Activated CD4-positive, alpha-beta memory T cell treated with anti-CD3 and anti-CD28 coated beads for 36 hours (primary cell): ENCODE data around the gene GRAPL. TPM values are rescaled to one million over a fixed set of nuclear protein-coding genes. Genes with fewer than 3 reads are reported as not detected.
"Not testable (repeated sequence)": the region's sequence is repeated elsewhere in the genome, so short reads cannot be mapped to it uniquely, and the experiment has no call there.

Experiments
- CTCF ChIA-PET: fragments of 350-600 bp; sonication (Branson Sonifier 250); formaldehyde crosslinking; loops from one replicate; lab custom pipeline; 2021; ENCODE audit warnings: antibody characterized with exemption, inconsistent platforms; lab: Charles Lee
- POLR2A ChIA-PET: fragments of 350-600 bp; sonication (Branson Sonifier 250); formaldehyde crosslinking; loops from one replicate; lab custom pipeline; 2021; ENCODE audit warnings: antibody characterized with exemption; lab: Charles Lee
- DNase-seq: peaks from one replicate; pipeline ENCODE4 v3.0.0-alpha.2; 2020
- H3K27ac Mint-ChIP-seq: one replicate; pipeline ENCODE4 v1.8.0; 2021; ENCODE audit warnings: mixed read lengths
- H3K27me3 Mint-ChIP-seq: one replicate; pipeline ENCODE4 v1.8.0; 2021; ENCODE audit warnings: mixed read lengths
- H3K36me3 Mint-ChIP-seq: one replicate; pipeline ENCODE4 v1.8.0; 2021; ENCODE audit warnings: mixed read lengths
- H3K4me1 Mint-ChIP-seq: one replicate; pipeline ENCODE4 v1.8.0; 2021; ENCODE audit warnings: low read depth, mixed read lengths
- H3K4me3 Mint-ChIP-seq: one replicate; pipeline ENCODE4 v1.8.0; 2021; ENCODE audit warnings: mild to moderate bottlenecking, mixed read lengths
- H3K9me3 Mint-ChIP-seq: one replicate; pipeline ENCODE4 v1.8.0; 2021; ENCODE audit warnings: mixed read lengths
- intact Hi-C: fragments of 100-400 bp; cut with micrococcal nuclease; formaldehyde crosslinking; loops from one replicate; pipeline ENCODE4 v1.15.1; 2023
- total RNA-seq, 2 experiments: library from RNA; stranded (reverse); gene quantifications; one replicate each; pipeline ENCODE4 v1.2.3, GENCODE V29; 2021

The GRAPL gene
- total RNA-seq, 2 experiments from 2014 or later, result 3.2 to 3.5 TPM

DNA sequence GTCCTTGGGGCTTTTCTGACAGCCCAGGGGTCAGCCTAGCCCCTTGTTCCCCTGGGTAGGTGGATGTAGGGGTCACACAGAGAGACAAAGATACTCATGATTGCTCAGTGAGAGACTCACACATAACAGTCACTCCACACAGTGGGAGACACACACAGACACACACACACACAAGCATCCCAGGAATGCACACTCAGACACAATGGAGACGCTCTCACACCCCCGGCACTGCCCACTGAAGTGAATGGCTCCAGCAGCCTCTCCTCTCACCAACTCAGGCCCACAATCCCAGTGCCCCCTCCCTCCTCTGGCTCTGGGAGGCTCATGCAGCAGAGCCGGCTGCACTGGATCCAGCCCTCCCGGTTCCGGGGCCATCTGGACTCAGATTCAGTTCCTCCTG is 17.0 kb downstream of the GRAPL start:
- intact Hi-C loops, H3K4me3 Mint-ChIP-seq, H3K27ac Mint-ChIP-seq: not testable (repeated sequence)

DNA sequence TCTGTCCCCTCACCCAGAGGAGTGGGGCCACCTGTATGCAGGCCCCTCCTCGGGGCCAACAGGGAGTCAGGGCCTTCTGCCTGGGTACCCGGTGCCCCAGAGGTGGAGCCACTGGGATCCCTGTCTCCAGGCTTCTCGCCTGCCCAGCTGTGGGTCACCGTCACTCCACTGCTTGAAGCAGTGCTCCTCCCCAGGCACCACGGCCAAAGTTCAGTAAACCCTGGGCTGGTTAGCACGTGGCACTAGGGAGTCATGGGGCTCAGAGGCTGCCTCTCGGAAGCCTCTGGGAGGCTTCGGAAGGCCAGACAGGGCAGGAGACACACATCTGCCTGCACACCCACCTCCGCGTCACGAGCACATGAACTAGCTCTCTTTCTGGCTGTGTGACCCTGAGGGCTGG is 18.1 kb downstream of the GRAPL start:
- DNase-seq, H3K36me3 Mint-ChIP-seq, H3K4me1 Mint-ChIP-seq, H3K27me3 Mint-ChIP-seq, CTCF ChIA-PET, H3K27ac Mint-ChIP-seq, H3K9me3 Mint-ChIP-seq, H3K4me3 Mint-ChIP-seq, intact Hi-C loops, POLR2A ChIA-PET: not testable (repeated sequence)

More for the DNA sequence above, 17.0 kb downstream of the GRAPL start:
- H3K27me3 Mint-ChIP-seq, CTCF ChIA-PET, H3K4me1 Mint-ChIP-seq, H3K36me3 Mint-ChIP-seq, POLR2A ChIA-PET, H3K9me3 Mint-ChIP-seq, DNase-seq: not testable (repeated sequence)

DNA sequence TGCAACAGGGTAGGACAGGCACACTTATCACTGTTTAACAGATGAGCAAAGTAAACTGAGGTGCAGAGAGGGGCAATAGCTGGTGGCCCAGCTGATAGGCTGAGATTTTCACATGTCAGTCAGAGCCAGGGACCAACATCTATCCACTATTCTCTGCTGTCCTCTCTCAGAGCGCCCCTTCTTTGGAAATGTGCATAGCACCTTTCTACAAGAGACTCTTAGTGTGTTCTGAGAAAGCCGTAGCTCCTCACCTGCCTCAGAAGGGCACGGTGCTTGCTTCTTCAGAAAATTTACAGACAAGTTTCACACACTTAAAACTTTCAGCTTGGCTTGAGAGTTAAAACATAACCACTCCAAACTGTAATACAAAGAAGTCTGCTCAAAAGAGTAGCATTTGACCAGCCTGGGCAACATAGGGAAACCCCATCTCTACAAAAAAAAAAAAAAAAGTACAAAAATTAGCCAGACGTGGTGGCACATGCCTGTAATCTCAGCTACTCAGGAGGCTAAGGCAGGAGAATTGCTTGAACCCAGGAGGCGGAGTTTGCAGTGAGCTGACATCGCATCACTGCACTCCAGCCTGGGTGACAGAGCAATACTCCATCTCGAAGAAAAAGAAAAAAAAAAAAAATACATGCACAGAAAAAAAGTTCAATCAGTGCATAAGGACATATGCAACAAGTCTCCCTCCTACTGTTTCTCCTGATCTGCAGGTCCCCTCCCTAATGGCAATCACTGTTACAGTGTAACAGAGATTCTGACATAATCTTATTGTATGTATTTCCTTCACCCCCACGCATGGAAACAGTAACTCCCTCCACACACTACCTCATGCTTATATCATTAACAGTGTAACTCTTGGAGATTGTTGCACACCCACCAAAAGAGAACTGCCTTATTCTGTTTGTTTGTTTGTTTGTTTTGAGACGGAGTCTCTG is 23.6 kb downstream of the GRAPL start:
- H3K4me3 Mint-ChIP-seq, POLR2A ChIA-PET, CTCF ChIA-PET, H3K27ac Mint-ChIP-seq, H3K27me3 Mint-ChIP-seq, H3K4me1 Mint-ChIP-seq, DNase-seq, intact Hi-C loops, H3K9me3 Mint-ChIP-seq, H3K36me3 Mint-ChIP-seq: not testable (repeated sequence)

DNA sequence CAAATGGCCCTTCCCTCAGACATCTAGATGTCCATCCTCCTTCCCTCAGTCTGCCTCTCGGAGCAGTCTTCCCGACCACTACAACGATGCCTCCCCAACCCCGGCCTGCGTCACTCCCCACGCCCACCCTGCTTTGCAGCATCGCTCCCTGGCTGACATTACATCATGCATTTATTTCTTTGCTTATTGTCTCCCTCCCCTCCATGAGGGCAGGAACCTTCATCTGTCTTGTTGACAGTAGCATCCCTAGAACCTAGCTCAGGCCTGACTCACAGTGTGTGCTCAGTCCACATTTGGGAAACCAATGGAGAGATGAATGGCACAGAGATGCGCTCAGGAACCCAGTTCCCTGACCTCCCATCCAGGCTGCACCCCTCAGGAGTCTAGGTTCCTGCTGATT is 30.2 kb downstream of the GRAPL start:
- intact Hi-C loops, CTCF ChIA-PET, H3K9me3 Mint-ChIP-seq, H3K27me3 Mint-ChIP-seq, H3K27ac Mint-ChIP-seq, H3K4me3 Mint-ChIP-seq, POLR2A ChIA-PET, H3K36me3 Mint-ChIP-seq, DNase-seq, H3K4me1 Mint-ChIP-seq: not testable (repeated sequence)

DNA sequence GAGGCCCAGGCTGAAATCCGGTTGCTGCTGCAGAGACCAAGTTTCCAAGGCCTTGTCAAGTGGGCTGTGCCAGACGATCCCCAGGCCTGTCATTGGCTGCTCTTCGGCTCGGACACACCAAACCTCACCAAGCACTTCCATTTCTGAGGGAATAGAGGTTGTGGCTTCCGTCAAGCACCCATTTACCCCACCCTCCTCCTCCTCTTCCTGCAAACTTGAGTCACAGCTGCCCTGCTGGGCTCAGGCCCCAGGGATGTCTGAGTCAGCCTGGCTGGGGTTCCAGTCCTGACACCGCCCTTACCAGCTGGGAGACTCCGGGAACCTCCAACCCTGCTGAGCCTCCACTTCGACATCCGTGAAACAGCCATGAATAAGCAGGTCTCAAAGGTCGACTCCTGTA is 31.1 kb downstream of the GRAPL start:
- DNase-seq, intact Hi-C loops, CTCF ChIA-PET, H3K27me3 Mint-ChIP-seq, H3K4me1 Mint-ChIP-seq, H3K36me3 Mint-ChIP-seq, POLR2A ChIA-PET, H3K27ac Mint-ChIP-seq, H3K9me3 Mint-ChIP-seq, H3K4me3 Mint-ChIP-seq: not testable (repeated sequence)

DNA sequence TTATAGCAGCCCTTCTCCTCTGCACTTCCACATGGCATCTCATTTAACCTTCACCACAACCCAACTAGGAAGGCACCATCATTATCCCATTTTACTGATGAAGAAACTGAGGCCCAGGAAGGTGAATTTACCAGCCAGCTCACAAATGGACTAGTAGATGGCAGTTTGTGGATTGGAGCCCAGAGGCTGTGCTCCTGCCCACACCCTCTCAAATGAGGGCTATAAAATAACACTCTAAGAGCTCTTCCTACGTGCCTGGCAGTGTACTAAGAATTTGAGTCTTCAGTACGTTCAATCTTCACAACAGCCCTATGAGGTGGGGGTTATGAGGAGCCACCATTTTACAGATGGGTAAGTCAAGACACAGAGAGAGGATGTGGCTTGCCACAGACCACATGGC is 31.5 kb downstream of the GRAPL start:
- H3K27ac Mint-ChIP-seq, intact Hi-C loops, CTCF ChIA-PET, DNase-seq, H3K4me1 Mint-ChIP-seq, H3K9me3 Mint-ChIP-seq, H3K27me3 Mint-ChIP-seq, POLR2A ChIA-PET, H3K4me3 Mint-ChIP-seq, H3K36me3 Mint-ChIP-seq: not testable (repeated sequence)

DNA sequence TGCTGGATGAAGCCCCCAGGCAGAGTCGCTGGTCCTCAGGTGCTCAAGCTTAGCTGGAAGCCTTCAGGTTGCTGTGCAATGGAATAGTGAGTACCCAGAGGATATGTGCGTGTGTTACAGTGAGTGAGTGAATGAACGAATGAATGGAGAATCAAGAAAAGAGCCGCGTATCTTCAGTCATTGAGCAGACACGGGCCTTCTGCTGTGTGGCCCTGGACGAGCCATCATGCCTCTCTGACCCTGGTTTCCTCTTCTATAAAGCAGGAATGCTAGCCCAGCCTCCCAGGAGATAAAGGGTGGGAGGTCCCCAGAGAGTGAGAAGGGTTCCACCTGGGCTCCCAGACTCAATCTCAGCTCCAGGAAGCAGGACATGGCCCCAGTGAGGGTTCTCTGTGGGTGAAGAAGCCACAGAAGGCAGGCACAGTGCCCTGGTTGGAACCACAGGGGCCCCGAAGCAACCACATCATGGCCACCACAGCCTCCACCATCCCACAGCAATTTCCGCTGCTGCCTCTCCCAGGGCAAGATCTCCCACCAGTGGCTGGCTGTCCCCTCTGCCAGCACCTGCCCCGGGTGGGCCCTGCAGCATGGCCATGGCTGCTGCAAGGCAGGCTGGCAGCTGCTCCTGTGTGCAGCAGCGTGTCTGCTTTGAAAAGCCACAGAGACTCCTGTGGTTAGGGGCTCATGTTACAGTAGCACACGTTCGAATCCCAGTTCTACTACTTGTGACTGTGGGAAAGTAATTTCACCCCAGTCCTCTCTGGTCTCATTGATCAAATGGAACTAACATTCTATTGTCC is 34.1 kb downstream of the GRAPL start:
- H3K4me1 Mint-ChIP-seq, H3K4me3 Mint-ChIP-seq, H3K27ac Mint-ChIP-seq, CTCF ChIA-PET, H3K9me3 Mint-ChIP-seq, DNase-seq, H3K36me3 Mint-ChIP-seq, H3K27me3 Mint-ChIP-seq, intact Hi-C loops, POLR2A ChIA-PET: not testable (repeated sequence)

DNA sequence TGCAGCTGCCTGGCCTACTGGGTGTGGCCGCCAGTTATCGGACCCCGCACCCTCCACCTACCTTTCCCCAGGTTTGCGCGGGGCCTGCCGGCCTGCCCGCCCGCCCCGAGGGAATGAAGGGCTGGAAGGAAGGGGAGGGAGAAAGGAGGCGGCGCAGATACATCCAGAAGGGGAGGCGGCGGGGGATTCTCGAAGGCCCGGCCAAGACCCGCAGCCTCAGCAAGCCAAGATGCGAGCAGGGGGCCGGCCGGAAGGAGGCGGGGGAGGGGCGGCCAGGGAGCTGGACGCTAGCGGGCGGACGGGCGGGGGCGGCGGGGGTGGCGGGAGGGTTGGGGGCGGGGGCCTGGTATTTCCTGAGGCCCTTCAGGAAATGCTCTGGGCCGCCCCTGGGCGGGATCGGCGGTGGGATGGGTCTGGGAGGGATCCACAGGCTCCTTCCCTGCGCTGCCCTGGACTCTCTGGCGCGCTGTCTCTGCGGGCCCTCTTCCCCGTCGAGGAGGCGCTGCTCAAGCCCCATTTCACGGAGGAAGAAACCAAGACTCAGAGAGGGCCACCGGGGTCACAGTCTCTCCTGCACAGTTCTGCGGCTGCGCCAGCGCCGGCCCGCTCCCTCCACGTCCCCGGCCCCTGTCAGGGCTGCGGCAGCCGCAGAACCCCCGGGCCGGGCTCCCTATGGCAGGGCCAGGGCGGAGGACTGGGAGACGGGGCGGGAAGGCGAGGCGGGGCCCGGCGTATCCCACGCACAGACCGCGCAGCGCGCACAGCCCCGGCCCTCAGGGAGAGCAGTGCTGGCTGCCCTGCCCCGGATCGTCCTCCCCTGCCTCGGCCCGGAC is 35.2 kb downstream of the GRAPL start:
- H3K4me3 Mint-ChIP-seq, H3K27ac Mint-ChIP-seq, DNase-seq, POLR2A ChIA-PET, H3K9me3 Mint-ChIP-seq, H3K27me3 Mint-ChIP-seq, CTCF ChIA-PET, H3K36me3 Mint-ChIP-seq, H3K4me1 Mint-ChIP-seq, intact Hi-C loops: not testable (repeated sequence)

DNA sequence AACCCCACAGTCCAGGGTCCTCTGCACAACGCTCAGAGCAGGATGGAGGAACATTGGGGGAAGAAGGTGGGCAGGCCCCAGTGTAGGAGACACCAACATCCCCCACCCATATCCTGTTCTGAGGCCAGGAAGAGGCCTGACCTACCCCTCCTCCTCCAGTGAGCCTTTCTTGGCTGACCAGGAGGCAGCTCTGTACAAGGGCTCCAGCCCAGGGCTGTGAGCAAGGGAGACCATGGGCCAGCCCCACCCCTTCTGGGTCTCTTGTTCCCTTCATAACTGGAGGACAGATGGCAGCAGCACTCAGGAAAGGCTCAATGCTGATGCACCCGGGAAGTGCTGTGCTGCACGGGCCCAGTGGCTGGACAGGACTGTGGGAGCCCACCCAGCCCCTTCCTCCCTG is 47.0 kb downstream of the GRAPL start:
- CTCF ChIA-PET, H3K9me3 Mint-ChIP-seq, H3K4me3 Mint-ChIP-seq, H3K36me3 Mint-ChIP-seq, H3K27ac Mint-ChIP-seq, intact Hi-C loops, POLR2A ChIA-PET, H3K4me1 Mint-ChIP-seq, DNase-seq, H3K27me3 Mint-ChIP-seq: not testable (repeated sequence)

DNA sequence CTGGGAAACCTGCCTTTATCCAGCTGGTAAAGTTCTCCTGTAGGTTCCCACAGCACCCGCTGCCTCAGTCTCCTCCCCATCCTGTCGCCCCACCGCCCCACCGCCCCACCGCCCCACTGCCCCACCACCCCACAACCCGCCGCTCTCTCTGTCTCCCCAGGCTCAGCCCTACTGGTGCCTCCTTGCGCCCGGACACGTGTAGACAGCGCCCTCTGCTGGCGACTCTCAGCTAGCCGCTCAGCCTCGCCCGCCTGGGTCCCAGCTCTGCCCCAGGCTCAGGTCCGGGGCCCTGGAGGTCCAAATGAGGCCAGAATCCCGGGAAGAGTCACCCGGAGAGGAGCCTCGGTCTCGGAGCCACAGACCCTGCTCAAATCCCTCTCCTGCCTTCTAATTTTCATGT is 48.0 kb downstream of the GRAPL start:
- H3K9me3 Mint-ChIP-seq, H3K4me1 Mint-ChIP-seq, H3K36me3 Mint-ChIP-seq, H3K27ac Mint-ChIP-seq, POLR2A ChIA-PET, DNase-seq, H3K27me3 Mint-ChIP-seq, CTCF ChIA-PET, H3K4me3 Mint-ChIP-seq, intact Hi-C loops: not testable (repeated sequence)

DNA sequence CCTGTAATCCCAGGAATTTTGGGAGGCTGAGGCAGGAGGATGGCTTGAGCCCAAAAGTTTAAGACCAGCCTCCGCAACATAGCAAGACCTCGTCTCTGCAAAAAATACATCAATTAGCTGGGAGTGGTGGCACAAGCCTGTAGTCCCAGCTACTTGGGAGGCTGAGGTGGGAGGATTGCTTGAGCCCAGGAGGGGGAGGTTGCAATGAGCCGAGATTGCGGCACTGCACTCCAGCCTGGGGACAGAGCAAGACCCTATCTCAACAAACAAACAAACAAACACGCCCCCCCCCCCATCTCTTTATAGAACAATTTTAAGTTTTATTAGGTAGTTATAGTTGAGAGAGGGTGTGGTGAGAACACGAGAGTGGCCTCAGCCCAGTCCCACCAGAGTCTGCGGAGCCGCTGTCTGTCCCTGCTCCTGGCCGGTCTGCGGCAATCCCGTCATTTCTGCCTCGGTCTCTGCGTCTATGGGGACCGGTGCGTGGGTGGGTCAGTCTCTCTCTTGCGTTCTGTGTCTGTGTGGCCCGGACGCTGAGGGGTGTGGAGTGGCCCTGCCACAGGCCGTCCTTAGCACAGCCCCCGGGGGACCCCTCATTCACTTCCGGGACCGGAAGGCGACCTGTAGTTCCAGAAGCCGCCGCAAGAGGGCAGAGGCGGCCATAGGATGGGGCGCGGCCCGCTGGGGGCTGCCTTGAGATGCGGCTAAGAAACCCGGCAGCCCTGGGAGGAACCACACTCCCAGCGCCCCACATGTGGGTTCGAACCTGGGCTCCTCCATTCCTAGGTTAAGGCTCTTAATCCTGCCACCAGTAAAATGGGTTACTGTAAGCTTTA is 53.9 kb downstream of the GRAPL start:
- POLR2A ChIA-PET, H3K9me3 Mint-ChIP-seq, intact Hi-C loops, H3K27me3 Mint-ChIP-seq, H3K4me3 Mint-ChIP-seq, CTCF ChIA-PET, H3K27ac Mint-ChIP-seq, DNase-seq, H3K36me3 Mint-ChIP-seq, H3K4me1 Mint-ChIP-seq: not testable (repeated sequence)
